ENCODE data around the gene COMMD3.
A peak's percentile ranks its signal among the peaks of the same experiment; 100 is the strongest.
"Not testable (repeated sequence)": the region's sequence is repeated elsewhere in the genome, so short reads cannot be mapped to it uniquely, and the experiment has no call there.

COMMD3 gene

GRCh38 chr10:22340329-22341189 is 24.4 kb downstream of the COMMD3 start:
- peak; percentile 75 to 81 for DNase-seq

GRCh38 chr10:22341190-22341925 is 25.2 kb downstream of the COMMD3 start:
- DNase-seq = no peak

DNA sequence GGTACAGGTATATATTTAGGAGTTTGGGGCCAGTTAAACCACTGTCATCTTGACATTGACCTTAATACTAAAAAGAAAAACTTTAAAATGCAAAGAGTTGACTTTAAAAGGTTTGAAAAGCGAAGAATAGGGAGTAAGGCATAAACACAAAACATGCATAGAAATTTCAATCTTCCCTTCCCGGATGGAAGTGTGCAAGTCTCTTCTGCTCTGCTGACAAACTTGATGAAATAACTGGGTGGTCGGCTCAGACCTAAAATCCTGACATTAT is 25.7 kb downstream of the COMMD3 start:
- no peak for DNase-seq

DNA sequence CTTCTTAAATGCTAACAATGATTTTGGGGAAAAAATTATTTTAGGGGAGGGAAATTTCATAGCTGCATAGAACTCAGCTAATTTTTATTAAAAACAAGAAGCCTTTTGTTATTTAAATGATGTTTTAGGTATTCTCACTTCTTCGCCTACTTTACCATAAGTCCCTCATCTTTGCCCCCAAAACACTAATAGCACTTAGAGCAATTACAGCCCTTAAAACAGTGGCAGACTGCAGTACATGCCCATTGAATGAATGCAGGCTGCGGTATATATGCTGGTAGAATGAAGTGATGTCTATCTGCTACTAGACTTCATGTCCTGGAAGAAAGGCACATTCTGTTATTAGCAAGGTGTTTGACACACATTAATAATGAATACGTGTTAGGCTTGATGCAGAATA is 26.2 kb downstream of the COMMD3 start:
- DNase-seq = no peak

DNA sequence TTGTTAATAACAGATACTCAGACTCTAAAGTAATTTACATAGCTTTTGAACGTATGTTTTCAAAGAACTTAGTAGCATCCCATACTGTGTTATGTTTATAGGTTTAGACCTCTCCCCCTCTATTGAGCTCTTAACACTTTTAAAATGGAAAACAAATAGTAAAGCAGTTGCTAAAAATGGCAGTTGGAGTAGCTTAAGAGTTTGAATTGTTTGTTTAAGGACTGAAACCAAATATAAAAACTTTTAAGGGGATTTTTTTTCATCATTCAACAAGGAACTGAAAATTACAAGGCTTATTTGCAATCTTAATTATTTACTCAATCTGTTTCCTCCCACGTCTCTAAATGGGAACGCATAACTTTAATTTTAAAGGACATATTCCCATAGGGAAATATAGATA is 27.5 kb downstream of the COMMD3 start:
- DNase-seq = no peak

DNA sequence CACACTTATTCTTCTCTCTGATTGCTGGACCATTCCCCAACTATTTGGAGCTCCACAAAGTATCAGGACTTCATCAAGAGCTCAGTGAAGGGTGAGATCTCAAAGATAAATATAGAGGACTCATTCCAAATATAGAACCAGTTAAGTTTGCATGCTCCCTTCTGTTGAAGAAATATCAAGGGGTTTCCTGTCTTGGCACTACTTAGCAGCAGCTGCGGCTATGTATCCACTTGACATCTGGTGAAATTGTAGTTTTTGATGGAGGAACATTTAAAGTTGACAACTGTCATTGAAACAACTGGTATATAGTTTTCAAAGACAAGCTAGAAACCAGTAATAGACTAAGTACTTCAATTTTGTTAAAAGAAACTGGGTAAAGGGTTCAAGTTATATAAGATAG is 28.1 kb downstream of the COMMD3 start:
- DNase-seq = no peak

GRCh38 chr10:22344781-22345300 is 28.7 kb downstream of the COMMD3 start:
- DNase-seq = no peak

DNA sequence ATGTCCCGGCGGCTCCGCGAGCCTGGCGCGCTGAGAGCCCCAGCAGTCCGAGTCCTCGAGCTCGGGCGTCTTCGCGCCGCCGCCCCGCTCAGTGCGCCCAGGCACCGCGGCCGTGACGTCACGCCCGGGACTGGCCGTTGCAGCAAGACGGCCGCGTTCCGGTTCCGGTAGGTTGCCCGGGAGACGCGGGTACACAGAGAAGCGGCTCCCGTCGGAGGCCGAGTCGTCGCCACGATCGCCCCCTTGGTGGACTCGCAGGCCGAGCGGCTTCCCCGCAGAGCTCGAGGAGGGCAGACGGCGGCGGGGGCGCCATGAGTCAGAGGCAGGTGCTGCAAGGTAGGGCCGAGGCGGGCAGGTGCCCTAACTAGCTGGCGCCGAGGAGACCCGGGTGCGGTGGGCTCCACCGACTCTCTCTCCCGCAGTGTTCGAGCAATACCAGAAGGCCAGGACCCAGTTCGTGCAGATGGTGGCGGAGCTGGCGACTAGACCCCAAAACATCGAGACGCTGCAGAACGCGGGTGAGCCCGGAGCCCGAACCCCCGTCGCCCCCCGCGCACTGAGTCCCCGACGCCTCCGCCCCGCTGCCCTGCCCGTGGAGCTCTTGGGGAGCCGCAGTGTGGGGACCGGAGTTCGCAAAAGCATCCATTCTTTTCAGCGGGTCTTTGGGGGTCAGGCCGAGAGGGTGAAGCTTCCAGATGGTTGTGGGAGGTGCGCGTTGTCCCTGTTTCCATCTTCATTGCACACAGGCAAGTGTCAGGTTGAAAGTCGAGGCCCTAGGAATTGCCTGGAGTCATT is 29.3 kb downstream of the COMMD3 start, which contains the start of gene SPAG6:
SPAG6 (plus strand) TSS at position 196 of the 795 bp plus-strand sequence; CDS start at position 312, 116 bp downstream.
- DNase-seq = peak; percentile 65 to 71

DNA sequence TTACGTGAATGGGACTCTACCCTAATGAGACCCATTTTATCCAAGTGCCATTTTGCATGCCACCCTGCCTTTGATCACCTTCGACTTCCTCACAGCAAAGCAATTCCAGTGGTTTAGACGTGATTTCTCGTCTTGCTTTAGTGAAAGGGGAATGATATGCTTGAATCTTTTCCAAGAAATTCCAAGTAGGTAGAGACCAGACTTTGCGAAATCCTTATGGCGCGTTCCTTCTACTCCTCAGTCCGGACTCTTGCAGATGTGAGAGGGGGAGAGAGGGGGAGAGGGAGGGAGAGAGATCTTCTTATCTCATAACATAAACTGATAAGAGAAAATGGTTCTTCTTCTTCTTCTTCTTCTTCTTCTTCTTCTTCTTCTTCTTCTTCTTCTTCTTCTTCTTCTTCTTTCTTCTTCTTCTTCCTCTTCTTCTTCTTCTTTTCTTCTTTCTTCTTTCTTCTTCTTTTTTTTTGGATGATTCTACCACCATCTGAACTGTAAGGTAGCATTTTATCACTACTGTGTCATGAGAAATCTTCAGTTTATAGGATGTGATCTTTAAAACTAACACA is 30.0 kb downstream of the COMMD3 start:
- no peak for DNase-seq

- DNase-seq = no peak
These were observed 33.6 kb downstream of the COMMD3 start for GRCh38 chr10:22349755-22350154.

GRCh38 chr10:22351131-22351703 is 35.0 kb downstream of the COMMD3 start:
- DNase-seq = no peak

GRCh38 chr10:22356324-22356873 is 40.2 kb downstream of the COMMD3 start:
- DNase-seq = no peak

GRCh38 chr10:22357770-22358169 is 41.6 kb downstream of the COMMD3 start:
- DNase-seq = not testable (repeated sequence)

DNA sequence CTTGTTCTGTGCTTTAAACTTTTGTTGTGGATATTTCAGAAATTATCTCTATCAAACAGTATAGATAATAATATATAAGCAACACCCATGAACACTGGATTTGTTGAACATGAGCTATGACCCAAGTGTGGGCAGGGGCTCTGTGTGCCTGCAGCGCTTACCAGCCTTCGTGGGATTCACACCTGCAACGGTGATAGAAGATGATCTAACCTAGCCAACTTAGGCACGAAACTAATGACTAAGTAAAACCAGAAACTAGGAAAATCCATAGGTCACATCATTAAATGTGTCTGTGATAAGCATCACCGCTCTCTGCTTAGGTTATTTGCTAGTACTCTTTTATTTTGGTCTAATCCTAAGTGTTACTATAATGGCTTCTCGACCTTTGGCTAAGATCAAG is 47.1 kb downstream of the COMMD3 start:
- DNase-seq = peak in 1 of 2 experiments; percentile 36

DNA sequence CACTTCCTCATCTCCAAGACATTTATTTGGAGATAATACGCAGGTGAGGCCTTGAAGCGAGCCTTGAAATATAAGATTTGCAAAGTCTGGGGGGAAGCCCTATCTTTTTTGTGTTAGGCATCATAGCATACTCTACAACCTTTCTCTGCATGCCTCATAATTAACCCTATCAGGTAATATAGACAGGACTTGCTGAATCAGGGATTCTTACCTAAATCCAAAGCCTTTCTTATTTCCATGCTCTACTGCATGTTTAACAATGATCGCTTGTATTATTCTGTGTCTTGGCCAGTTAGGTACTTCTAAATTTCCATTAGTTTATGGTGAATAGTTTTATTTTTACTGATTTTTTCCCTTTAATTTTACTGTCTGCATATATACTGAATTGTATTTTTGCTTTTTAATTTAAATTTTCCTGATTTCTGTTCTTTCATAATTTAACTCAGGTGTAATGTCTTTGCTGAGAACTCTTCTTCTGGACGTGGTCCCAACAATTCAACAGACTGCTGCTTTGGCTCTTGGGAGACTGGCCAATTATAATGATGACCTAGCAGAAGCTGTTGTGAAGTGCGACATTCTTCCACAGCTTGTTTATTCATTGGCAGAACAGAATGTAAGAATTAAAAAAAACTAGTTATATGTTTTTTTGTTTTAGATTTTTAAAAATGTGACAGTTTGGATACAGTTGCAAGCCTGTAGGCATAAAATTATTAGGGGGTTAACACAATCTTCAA is 48.4 kb downstream of the COMMD3 start:
- no peak for DNase-seq

GRCh38 chr10:22365233-22365632 is 49.0 kb downstream of the COMMD3 start:
- no peak for DNase-seq

DNA sequence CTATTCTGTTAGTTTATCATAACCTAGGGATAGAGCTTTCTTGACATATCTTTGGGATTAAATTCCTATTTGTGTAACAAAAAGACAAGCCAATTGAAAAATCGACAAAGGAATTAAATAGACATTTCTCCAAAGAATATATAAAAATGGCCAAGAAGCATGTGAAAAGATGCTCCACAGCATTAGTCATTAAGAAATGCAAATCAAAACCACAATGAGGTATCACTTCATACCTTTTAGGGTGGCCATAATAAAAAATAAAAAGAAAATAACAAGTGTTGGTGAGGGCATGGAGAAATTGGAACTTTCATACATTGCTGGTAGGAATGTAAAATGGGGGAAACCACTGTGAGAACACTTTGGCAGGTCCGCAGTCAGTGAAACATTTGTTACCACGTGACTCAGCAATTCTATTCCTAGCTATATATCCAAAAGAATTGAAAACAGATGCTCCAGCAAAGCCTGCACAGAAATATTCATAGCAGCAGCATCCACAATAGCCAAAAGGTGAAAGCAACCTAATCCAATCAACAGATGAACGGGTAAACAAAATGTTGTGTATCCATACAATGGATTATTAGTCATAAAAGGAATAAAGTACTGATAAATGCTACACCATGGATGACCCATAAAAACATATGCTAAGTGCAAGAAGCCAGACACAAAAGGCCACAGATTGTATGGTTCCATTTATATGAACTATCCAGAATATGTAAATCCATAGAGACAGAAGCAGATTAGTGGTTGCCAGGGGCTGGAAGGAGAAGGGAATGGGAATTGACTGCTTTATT is 49.7 kb downstream of the COMMD3 start:
- DNase-seq = no peak

GRCh38 chr10:22366435-22366703 is 50.2 kb downstream of the COMMD3 start:
- no peak for DNase-seq

GRCh38 chr10:22366771-22367170 is 50.6 kb downstream of the COMMD3 start:
- no peak for DNase-seq

GRCh38 chr10:22367471-22367870 is 51.3 kb downstream of the COMMD3 start:
- no peak for DNase-seq

- no peak for DNase-seq
These were observed 52.2 kb downstream of the COMMD3 start for GRCh38 chr10:22368402-22368801.

Data from activated T-cell treated with anti-CD3 and anti-CD28 coated beads, Interleukin-2, amount 50 U/mL, for 48 hours (primary cell).